Endothelial cell of umbilical vein (primary cell): ENCODE measurements around the gene OPRL1. TPM values are rescaled to one million over a fixed set of nuclear protein-coding genes. Genes with fewer than 3 reads are reported as not detected.

ENCODE experiments used
- BruUV-seq: library from RNA; stranded (reverse); fragments of 400-500 nt; replicated peaks from 2 replicates; lab custom pipeline; 2021; lab: Mats Ljungman, UMichigan
- CTCF ChIA-PET: fragments of 300-600, 350-600 bp; sonication (Branson Sonifier 250); formaldehyde crosslinking; loops from one replicate; lab custom pipeline; 2021; ENCODE audit warnings: antibody characterized with exemption, inconsistent platforms; lab: Charles Lee
- POLR2A ChIA-PET: fragments of 300-600, 350-600 bp; sonication (Branson Sonifier 250); formaldehyde crosslinking; loops from one replicate; lab custom pipeline; 2021; ENCODE audit warnings: antibody characterized with exemption, inconsistent platforms; lab: Charles Lee
- DNase-seq: peaks from one replicate; pipeline ENCODE4 v3.0.0-alpha.2; 2011; ENCODE audit warnings: low read depth, low spot score
- FAIRE-seq: peaks from 2 replicates; lab custom pipeline; 2011; peaks lifted over from hg19 to GRCh38; lab: Jason Lieb, UNC
- H2AFZ ChIP-seq: 2 replicates; pipeline ENCODE4 v1.6.0; 2012; ENCODE audit warnings: low read depth, low read length, control low read depth, inconsistent platforms
- H3K27ac ChIP-seq: 2 replicates; pipeline ENCODE4 v1.5.1; 2011; ENCODE audit warnings: low read depth, mild to moderate bottlenecking, control low read depth, low read length, moderate library complexity; ENCODE audit not compliant: insufficient read depth
- H3K27me3 ChIP-seq, 2 experiments: 2 replicates each; pipeline versions ENCODE4 v1.6.0 to v1.6.1; 2011; ENCODE audit warnings: low read length in 2 of 2, mixed read lengths in 1 of 2; ENCODE audit not compliant: control insufficient read depth in 2 of 2, insufficient read depth in 2 of 2
- H3K36me3 ChIP-seq, 2 experiments: 2 replicates in 1 of 2; 3 replicates in 1 of 2; pipeline ENCODE4 v1.5.1; 2011; ENCODE audit warnings: low read length in 2 of 2, mild to moderate bottlenecking in 1 of 2, moderate library complexity in 1 of 2; ENCODE audit not compliant: control insufficient read depth in 2 of 2, insufficient read depth in 2 of 2; ENCODE audit errors: extremely low read depth in 1 of 2
- H3K4me1 ChIP-seq: 3 replicates; pipeline ENCODE4 v1.5.1; 2011; ENCODE audit warnings: mild to moderate bottlenecking, low read length; ENCODE audit not compliant: control insufficient read depth, insufficient read depth; ENCODE audit errors: extremely low read depth
- H3K4me2 ChIP-seq: 2 replicates; pipeline ENCODE4 v1.6.1; 2011; ENCODE audit warnings: low read length, control low read depth, mixed read lengths; ENCODE audit not compliant: insufficient read depth
- H3K4me3 ChIP-seq, 3 experiments: fragments of 200-600 bp in 1 of 3; sonication (generic), shearing (Covaris generic) in 1 of 3; replicated peaks in 1 of 3; 2 replicates each; pipeline ENCODE4 v1.5.1; 2011 to 2016; ENCODE audit warnings: control low read depth in 3 of 3, low read length in 3 of 3, mild to moderate bottlenecking in 2 of 3, inconsistent platforms in 1 of 3, low read depth in 1 of 3, moderate library complexity in 1 of 3; ENCODE audit not compliant: insufficient read depth in 1 of 3
- H3K79me2 ChIP-seq: 2 replicates; pipeline ENCODE4 v1.6.0; 2012; ENCODE audit warnings: low read length, inconsistent platforms; ENCODE audit not compliant: control insufficient read depth, insufficient read depth
- H3K9ac ChIP-seq: replicated peaks from 2 replicates; pipeline ENCODE3; 2011; ENCODE audit warnings: low read length, control low read depth; ENCODE audit not compliant: insufficient read depth; ENCODE audit errors: extremely low read depth
- H3K9me1 ChIP-seq: replicated peaks from 3 replicates; pipeline ENCODE4 v1.6.0; 2011; ENCODE audit warnings: mild to moderate bottlenecking, low read length; ENCODE audit not compliant: control insufficient read depth, insufficient read depth; ENCODE audit errors: extremely low read depth
- H3K9me3 ChIP-seq: replicated peaks from 2 replicates; pipeline ENCODE4 v1.5.1; 2012; ENCODE audit warnings: low read length, inconsistent platforms; ENCODE audit not compliant: control insufficient read depth, insufficient read depth
- H4K20me1 ChIP-seq: replicated peaks from 2 replicates; pipeline ENCODE3; 2011; ENCODE audit warnings: mild to moderate bottlenecking, low read length; ENCODE audit not compliant: control insufficient read depth, insufficient read depth; ENCODE audit errors: extremely low read depth
- EZH2 ChIP-seq: IDR thresholded peaks from 2 replicates; pipeline ENCODE4 v1.6.1; 2012; ENCODE audit warnings: borderline replicate concordance, low read depth, mild to moderate bottlenecking, moderate library complexity, low read length, inconsistent platforms; ENCODE audit not compliant: severe bottlenecking
- FOS ChIP-seq: IDR thresholded peaks from 2 replicates; pipeline ENCODE4 v1.6.1; 2011; ENCODE audit warnings: mild to moderate bottlenecking, low read length, moderate library complexity, borderline replicate concordance; ENCODE audit not compliant: insufficient read depth
- GATA2 ChIP-seq: IDR thresholded peaks from 2 replicates; pipeline ENCODE4 v1.7.0; 2011; ENCODE audit warnings: low read depth, mild to moderate bottlenecking, moderate library complexity, mixed read lengths, low read length; ENCODE audit not compliant: insufficient read length, insufficient read depth
- JUN ChIP-seq: IDR thresholded peaks from 2 replicates; pipeline ENCODE4 v1.6.1; 2011; ENCODE audit warnings: borderline replicate concordance, low read depth; ENCODE audit not compliant: insufficient read length, insufficient read depth
- MYC ChIP-seq: IDR thresholded peaks from one replicate; pipeline ENCODE4 v1.6.1; 2011; ENCODE audit warnings: mild to moderate bottlenecking, low read depth, low read length
- POLR2A ChIP-seq: IDR thresholded peaks from 2 replicates; pipeline ENCODE4 v1.6.1; 2012; ENCODE audit warnings: low read depth, mild to moderate bottlenecking, control low read depth, low read length
- POLR2AphosphoS5 ChIP-seq: IDR thresholded peaks from 2 replicates; pipeline ENCODE4 v1.6.1; 2012; ENCODE audit warnings: low read depth, mild to moderate bottlenecking, control low read depth, low read length, moderate library complexity; ENCODE audit not compliant: insufficient read depth
- dilution Hi-C: fragments of 300-500 bp; cut with MboI; formaldehyde crosslinking; loops from one replicate; pipeline ENCODE4 v1.15.0; 2019; ENCODE audit warnings: low sequenced_read_pairs; ENCODE audit not compliant: extremely low pct_ligation_motif_present
- intact Hi-C: fragments of 100-400 bp; cut with micrococcal nuclease; formaldehyde crosslinking; loops from one replicate; pipeline ENCODE4 v1.10.0; 2022
- polyA plus RNA-seq, 4 experiments: library from polyadenylated mRNA; depleted of rRNA in 3 of 4; stranded (reverse) in 3 of 4; unstranded in 1 of 4; fragments of >200 nt; gene quantifications; 2 replicates each; pipeline versions ENCODE4 v1.2.1 to v1.2.3, GENCODE V29; 2011 to 2012; ENCODE audit warnings: missing spikeins in 1 of 4
- total RNA-seq: library from RNA; stranded (reverse); gene quantifications from 2 replicates; pipeline ENCODE4 v1.2.3, GENCODE V29; 2021
- TF ChIP-seq, protein P1 (sequence below), 2 donors: IDR thresholded peaks; 1 replicate in 1 of 2; 2 replicates in 1 of 2; pipeline ENCODE4 v1.5.1; 2011; ENCODE audit warnings: low read length in 2 of 2, mild to moderate bottlenecking in 2 of 2, moderate library complexity in 2 of 2, control low read depth in 1 of 2, inconsistent platforms in 1 of 2, low read depth in 1 of 2; ENCODE audit not compliant: insufficient read depth in 1 of 2; ENCODE audit errors: extremely low read depth in 1 of 2
- TF ChIP-seq, protein P2 (sequence below): IDR thresholded peaks from 2 replicates; pipeline ENCODE4 v1.6.1; 2011; ENCODE audit not compliant: insufficient read depth, insufficient read length

The OPRL1 gene
- total and polyA plus RNA-seq, 2 donors (not counting 3 experiments of a cell fraction or from before 2014, with no cell fraction given) = 1.9 to 2.0 TPM

- Histone ChIP-seq H3K9ac (no peak overlapping the region), H3K4me1 (no peaks in the 10 kb centered on the region), H3K4me2 (no peak overlapping the region), H3K27ac (no peak overlapping the region), H3K9me1 (no peaks in the 10 kb centered on the region), H3K79me2 (no peaks in the 10 kb centered on the region), H3K4me3 (no peak overlapping the region), H2AFZ (no peak overlapping the region), H3K27me3 (peaks cover 13 to 18% of the 10 kb centered on the region in 2 experiments), H3K36me3 (no peaks in the 10 kb centered on the region), H3K9me3 (no peaks in the 10 kb centered on the region), H4K20me1 (no peaks in the 10 kb centered on the region)
- BruUV-seq = no TSS peak
- no peak for DNase-seq
- FAIRE-seq = no peak
- POLR2A ChIA-PET = no interaction called here
- intact Hi-C loops (no loop called here), dilution Hi-C loops (no loop called here)
- TF ChIP-seq FOS = no peak
- TF ChIP-seq, protein P1, sequence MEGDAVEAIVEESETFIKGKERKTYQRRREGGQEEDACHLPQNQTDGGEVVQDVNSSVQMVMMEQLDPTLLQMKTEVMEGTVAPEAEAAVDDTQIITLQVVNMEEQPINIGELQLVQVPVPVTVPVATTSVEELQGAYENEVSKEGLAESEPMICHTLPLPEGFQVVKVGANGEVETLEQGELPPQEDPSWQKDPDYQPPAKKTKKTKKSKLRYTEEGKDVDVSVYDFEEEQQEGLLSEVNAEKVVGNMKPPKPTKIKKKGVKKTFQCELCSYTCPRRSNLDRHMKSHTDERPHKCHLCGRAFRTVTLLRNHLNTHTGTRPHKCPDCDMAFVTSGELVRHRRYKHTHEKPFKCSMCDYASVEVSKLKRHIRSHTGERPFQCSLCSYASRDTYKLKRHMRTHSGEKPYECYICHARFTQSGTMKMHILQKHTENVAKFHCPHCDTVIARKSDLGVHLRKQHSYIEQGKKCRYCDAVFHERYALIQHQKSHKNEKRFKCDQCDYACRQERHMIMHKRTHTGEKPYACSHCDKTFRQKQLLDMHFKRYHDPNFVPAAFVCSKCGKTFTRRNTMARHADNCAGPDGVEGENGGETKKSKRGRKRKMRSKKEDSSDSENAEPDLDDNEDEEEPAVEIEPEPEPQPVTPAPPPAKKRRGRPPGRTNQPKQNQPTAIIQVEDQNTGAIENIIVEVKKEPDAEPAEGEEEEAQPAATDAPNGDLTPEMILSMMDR (IDR thresholded peaks at IDR 0.05; ENCODE audit: extremely low read depth in 1 of 2, insufficient read depth in 1 of 2, low read depth in 1 of 2, low read length in 2 of 2) = no peak
- TF ChIP-seq EZH2 = no peak
- no peak for TF ChIP-seq JUN
- no peak for TF ChIP-seq MYC
- TF ChIP-seq GATA2 = no peak
- no peak for TF ChIP-seq POLR2AphosphoS5
- TF ChIP-seq, protein P2, sequence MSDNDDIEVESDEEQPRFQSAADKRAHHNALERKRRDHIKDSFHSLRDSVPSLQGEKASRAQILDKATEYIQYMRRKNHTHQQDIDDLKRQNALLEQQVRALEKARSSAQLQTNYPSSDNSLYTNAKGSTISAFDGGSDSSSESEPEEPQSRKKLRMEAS = no peak
- TF ChIP-seq POLR2A = no peak
- CTCF ChIA-PET = interaction anchor here (3.2 kb wide), 1 partner anchor 12 kb away, joined by 11 read pairs; no protein-coding TSS in a partner anchor
Observed at GRCh38 chr20:64090165-64090564, 10.3 kb downstream of the OPRL1 start.
